Fibroblast of lung (primary cell): ENCODE data around the gene FJX1. TPM values are rescaled to one million over a fixed set of nuclear protein-coding genes. Genes with fewer than 3 reads are reported as not detected.
"Not testable (repeated sequence)": the region's sequence is repeated elsewhere in the genome, so short reads cannot be mapped to it uniquely, and the experiment has no call there.

Experiments
- DNase-seq, 2 donors: peaks; one replicate each; pipeline versions ENCODE4 v3.0.0 to v3.0.0-alpha.2; 2010; ENCODE audit warnings: low read depth in 2 of 2
- H2AFZ ChIP-seq: 2 replicates; pipeline ENCODE4 v1.5.1; 2012; ENCODE audit warnings: low read length, control low read depth, inconsistent platforms
- H3K27ac ChIP-seq: 2 replicates; pipeline ENCODE4 v1.5.1; 2011; ENCODE audit warnings: low read length, control low read depth; ENCODE audit not compliant: insufficient read depth
- H3K27me3 ChIP-seq: 2 replicates; pipeline ENCODE4 v1.5.1; 2011; ENCODE audit warnings: mild to moderate bottlenecking, low read length; ENCODE audit not compliant: control insufficient read depth, insufficient read depth
- H3K36me3 ChIP-seq: 2 replicates; pipeline ENCODE4 v1.5.1; 2011; ENCODE audit warnings: low read length; ENCODE audit not compliant: control insufficient read depth, insufficient read depth
- H3K4me1 ChIP-seq: 2 replicates; pipeline ENCODE4 v1.5.1; 2011; ENCODE audit warnings: low read length; ENCODE audit not compliant: control insufficient read depth, insufficient read depth; ENCODE audit errors: extremely low read depth
- H3K4me2 ChIP-seq: 2 replicates; pipeline ENCODE4 v1.5.1; 2011; ENCODE audit warnings: low read length, control low read depth; ENCODE audit not compliant: insufficient read depth; ENCODE audit errors: extremely low read depth
- H3K4me3 ChIP-seq, 4 experiments: fragments of 200-600 bp in 1 of 4; sonication (generic) in 1 of 4; replicated peaks in 1 of 4; 2 replicates each; pipeline ENCODE4 v1.5.1; 2011 to 2016; ENCODE audit warnings: low read length in 4 of 4, low read depth in 3 of 4, mild to moderate bottlenecking in 3 of 4, control low read depth in 2 of 4, inconsistent platforms in 1 of 4, mixed read lengths in 1 of 4; ENCODE audit not compliant: insufficient read depth in 1 of 4; ENCODE audit errors: control extremely low read depth in 1 of 4
- H3K79me2 ChIP-seq: 2 replicates; pipeline ENCODE4 v1.5.1; 2012; ENCODE audit warnings: mild to moderate bottlenecking, low read length, inconsistent platforms; ENCODE audit not compliant: control insufficient read depth, insufficient read depth
- H3K9ac ChIP-seq: 2 replicates; pipeline ENCODE4 v1.5.1; 2011; ENCODE audit warnings: mild to moderate bottlenecking, low read length, control low read depth; ENCODE audit not compliant: insufficient read depth
- H3K9me3 ChIP-seq: 2 replicates; pipeline ENCODE4 v1.5.1; 2012; ENCODE audit warnings: low read depth, low read length; ENCODE audit not compliant: control insufficient read depth, insufficient read depth
- H4K20me1 ChIP-seq: 2 replicates; pipeline ENCODE4 v1.5.1; 2011; ENCODE audit warnings: low read length; ENCODE audit not compliant: control insufficient read depth, insufficient read depth; ENCODE audit errors: extremely low read depth
- CTCF ChIP-seq, 2 donors: IDR thresholded peaks in 1 of 2; conservative IDR thresholded peaks in 1 of 2; 1 replicate in 1 of 2; 2 replicates in 1 of 2; pipeline ENCODE4 v1.5.1; 2011 to 2012; ENCODE audit warnings: low read length in 2 of 2, control low read depth in 1 of 2, inconsistent platforms in 1 of 2, low read depth in 1 of 2, mild to moderate bottlenecking in 1 of 2
- EZH2 ChIP-seq: IDR thresholded peaks from 2 replicates; pipeline ENCODE4 v1.5.1; 2012; ENCODE audit warnings: low read length, control low read depth, mild to moderate bottlenecking; ENCODE audit errors: missing control alignments
- polyA plus RNA-seq, 2 donors: library from polyadenylated mRNA; depleted of rRNA in 1 of 2; stranded (reverse) in 1 of 2; unstranded in 1 of 2; fragments of >200 nt; gene quantifications; 2 replicates each; pipeline ENCODE4 v1.2.1, GENCODE V29; 2011 to 2012; ENCODE audit warnings: missing spikeins in 1 of 2
- total RNA-seq: library from RNA; depleted of rRNA; stranded (reverse); fragments of >200 nt; gene quantifications from 2 replicates; pipeline ENCODE4 v1.2.1, GENCODE V29; 2014

Gene FJX1
- total and polyA plus RNA-seq, 2 donors (not counting 1 experiment from before 2014, with no cell fraction given), result 4.2 to 10.4 TPM

- Histone ChIP-seq H3K4me3 (no peak overlapping the region), H3K27ac (no peak overlapping the region), H3K79me2 (no peaks in the 10 kb centered on the region), H3K27me3 (no peaks in the 10 kb centered on the region), H3K36me3 (no peaks in the 10 kb centered on the region), H3K4me2 (no peak overlapping the region), H3K9me3 (no peaks in the 10 kb centered on the region), H3K9ac (no peak overlapping the region), H3K4me1 (no peaks in the 10 kb centered on the region), H2AFZ (no peak overlapping the region), H4K20me1 (no peaks in the 10 kb centered on the region)
- no peak for DNase-seq
- TF ChIP-seq EZH2 (no peak), CTCF (conservative IDR thresholded peaks at IDR 0.05 in 1 of 2, IDR thresholded peaks at IDR 0.05 in 1 of 2; ENCODE audit: low read depth in 1 of 2, low read length in 2 of 2) (no peak)
Observed at GRCh38 chr11:35650467-35650866, 32.2 kb downstream of the FJX1 start.

- Histone ChIP-seq H3K79me2 (no peaks in the 10 kb centered on the region), H4K20me1 (no peaks in the 10 kb centered on the region), H3K9ac (no peak overlapping the region), H3K4me3 (no peak overlapping the region), H3K27me3 (no peaks in the 10 kb centered on the region), H3K4me1 (no peaks in the 10 kb centered on the region), H3K9me3 (no peaks in the 10 kb centered on the region), H3K27ac (no peak overlapping the region), H3K4me2 (no peak overlapping the region), H3K36me3 (no peaks in the 10 kb centered on the region), H2AFZ (no peak overlapping the region)
- no peak for DNase-seq
- TF ChIP-seq EZH2, result no peak
Observed at GRCh38 chr11:35651263-35651662, 33.0 kb downstream of the FJX1 start.

GRCh38 chr11:35652786-35653185 lies 34.5 kb downstream of the FJX1 start:
- H3K79me2 ChIP-seq, H3K4me2 ChIP-seq, DNase-seq, H3K4me3 ChIP-seq, H2AFZ ChIP-seq, H3K27ac ChIP-seq, H4K20me1 ChIP-seq, H3K36me3 ChIP-seq, H3K9me3 ChIP-seq, H3K4me1 ChIP-seq, H3K9ac ChIP-seq, H3K27me3 ChIP-seq: not testable (repeated sequence)

- Histone ChIP-seq H3K9ac (no peak overlapping the region), H3K4me1 (no peaks in the 10 kb centered on the region), H3K4me2 (no peak overlapping the region), H3K36me3 (no peaks in the 10 kb centered on the region), H3K27ac (no peak overlapping the region), H3K79me2 (no peaks in the 10 kb centered on the region), H4K20me1 (no peaks in the 10 kb centered on the region), H2AFZ (no peak overlapping the region), H3K9me3 (no peaks in the 10 kb centered on the region), H3K4me3 (no peak overlapping the region), H3K27me3 (no peaks in the 10 kb centered on the region)
- DNase-seq, result peak in 1 of 2 donors; percentile 24
- no peak for TF ChIP-seq CTCF (conservative IDR thresholded peaks at IDR 0.05 in 1 of 2, IDR thresholded peaks at IDR 0.05 in 1 of 2; ENCODE audit: low read depth in 1 of 2, low read length in 2 of 2)
- TF ChIP-seq EZH2, result no peak
Observed at GRCh38 chr11:35654711-35655110, 36.5 kb downstream of the FJX1 start.
